ENCODE measurements around the gene DENND2A. TPM values are rescaled to one million over a fixed set of nuclear protein-coding genes. Genes with fewer than 3 reads are reported as not detected.

The DENND2A gene
- total RNA-seq, 1 donor from 2014 or later = 10.8 TPM

DNA sequence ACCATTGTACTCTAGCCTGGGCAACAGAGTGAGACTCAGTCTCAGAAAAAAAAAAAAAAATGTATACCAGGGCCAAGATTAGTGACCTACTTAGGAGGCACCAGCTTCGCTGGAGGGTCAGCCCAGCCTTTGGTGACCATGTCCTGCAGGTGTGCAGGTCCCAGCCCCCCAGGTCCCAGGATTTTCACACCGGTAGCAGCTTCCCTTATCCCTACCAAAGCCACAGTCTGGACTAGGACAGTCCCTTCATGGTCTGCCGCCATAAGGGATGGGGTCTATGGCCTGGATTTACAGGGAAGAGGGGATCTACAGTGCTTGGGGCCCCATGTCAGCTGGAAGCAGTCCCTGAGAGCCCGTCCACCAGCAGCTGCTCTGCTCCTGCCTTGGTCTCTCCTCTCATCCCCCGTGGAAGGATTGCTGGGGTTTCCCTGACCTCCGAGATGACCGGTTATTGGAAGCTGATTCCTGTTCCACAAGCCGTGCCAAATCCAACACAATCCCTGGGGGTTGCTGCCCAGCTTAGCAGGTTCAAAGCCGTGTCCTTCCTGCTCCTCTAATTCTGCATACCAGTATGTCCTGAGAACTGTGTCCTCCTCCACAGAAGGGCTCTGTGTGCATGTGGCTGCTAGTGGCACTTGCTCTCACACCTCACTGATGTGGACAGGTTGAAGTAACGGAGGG, 44.9 kb upstream of the DENND2A start:
- Histone ChIP-seq H3K9me3 (replicated peaks) (no peaks in the 10 kb centered on the region), H3K4me3 (no peak overlapping the region), H3K27ac (replicated peaks) (no peak overlapping the region), H3K27me3 (ENCODE audit: low read depth) (no peaks in the 10 kb centered on the region), H3K4me1 (no peaks in the 10 kb centered on the region), H3K36me3 (peaks cover 44% of the 10 kb centered on the region)
- TF ChIP-seq CTCF (IDR thresholded peaks at IDR 0.05; ENCODE audit: borderline replicate concordance) = no peak
- intact Hi-C loops (cut with micrococcal nuclease) = no loop called here
- no peak for DNase-seq

- Histone ChIP-seq H3K4me1 (no peaks in the 10 kb centered on the region), H3K36me3 (peaks cover 42% of the 10 kb centered on the region), H3K9me3 (replicated peaks) (no peaks in the 10 kb centered on the region), H3K4me3 (no peak overlapping the region), H3K27ac (replicated peaks) (no peak overlapping the region), H3K27me3 (ENCODE audit: low read depth) (no peaks in the 10 kb centered on the region)
- intact Hi-C loops (cut with micrococcal nuclease) = no loop called here
- no peak for TF ChIP-seq CTCF (IDR thresholded peaks at IDR 0.05; ENCODE audit: borderline replicate concordance)
- no peak for DNase-seq
These were observed 43.7 kb upstream of the DENND2A start for GRCh38 chr7:140684066-140684950.

DNA sequence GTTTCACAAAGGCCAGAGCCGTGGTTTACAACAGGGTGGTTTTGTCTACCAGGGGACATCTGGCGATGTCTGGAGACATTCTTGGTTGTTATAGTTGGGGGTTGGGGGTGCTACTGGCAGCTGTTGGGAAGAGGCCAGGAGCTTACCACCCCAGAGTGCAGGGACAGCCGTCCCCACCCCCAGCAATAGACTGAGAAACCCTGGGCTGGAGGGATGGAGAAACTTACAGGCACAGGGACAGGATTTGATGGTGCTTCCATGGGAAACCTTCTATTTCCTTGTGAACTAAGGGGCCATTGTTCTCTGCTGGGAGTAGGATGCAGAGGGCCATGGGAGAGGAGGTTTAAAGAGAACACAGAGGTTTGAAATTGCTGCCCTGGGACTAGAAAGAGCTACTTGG, 43.0 kb upstream of the DENND2A start:
- DNase-seq = no peak
- no peak for TF ChIP-seq CTCF (IDR thresholded peaks at IDR 0.05; ENCODE audit: borderline replicate concordance)
- Histone ChIP-seq H3K4me1 (no peaks in the 10 kb centered on the region), H3K27me3 (ENCODE audit: low read depth) (no peaks in the 10 kb centered on the region), H3K27ac (replicated peaks) (no peak overlapping the region), H3K4me3 (no peak overlapping the region), H3K9me3 (replicated peaks) (no peaks in the 10 kb centered on the region), H3K36me3 (peaks cover 44% of the 10 kb centered on the region)
- intact Hi-C loops (cut with micrococcal nuclease) = no loop called here

GRCh38 chr7:140681766-140682165, 41.2 kb upstream of the DENND2A start:
- TF ChIP-seq CTCF (IDR thresholded peaks at IDR 0.05; ENCODE audit: borderline replicate concordance) = no peak
- intact Hi-C loops (cut with micrococcal nuclease) = no loop called here
- no peak overlapping the region for H3K4me3 ChIP-seq
- no peak overlapping the region for H3K27ac ChIP-seq (replicated peaks)
- DNase-seq = no peak
- H3K4me1 ChIP-seq = no peaks in the 10 kb centered on the region
- peaks cover 30% of the 10 kb centered on the region for H3K36me3 ChIP-seq
- H3K9me3 ChIP-seq (replicated peaks) = no peaks in the 10 kb centered on the region
- no peaks in the 10 kb centered on the region for H3K27me3 ChIP-seq (ENCODE audit: low read depth)

- no peak for TF ChIP-seq CTCF (IDR thresholded peaks at IDR 0.05; ENCODE audit: borderline replicate concordance)
- H3K27me3 ChIP-seq (ENCODE audit: low read depth) = no peaks in the 10 kb centered on the region
- peaks cover under 1% of the 10 kb centered on the region for H3K4me1 ChIP-seq
- intact Hi-C loops (cut with micrococcal nuclease) = no loop called here
- H3K4me3 ChIP-seq = no peak overlapping the region
- H3K27ac ChIP-seq (replicated peaks) = no peak overlapping the region
- H3K36me3 ChIP-seq = peaks cover 30% of the 10 kb centered on the region
- DNase-seq = no peak
- no peaks in the 10 kb centered on the region for H3K9me3 ChIP-seq (replicated peaks)
These were observed 40.3 kb upstream of the DENND2A start for GRCh38 chr7:140680886-140681285.

All from left ventricle myocardium inferior (tissue), 1 donor.